ENCODE data around the gene PLAGL2.

PLAGL2 gene

DNA sequence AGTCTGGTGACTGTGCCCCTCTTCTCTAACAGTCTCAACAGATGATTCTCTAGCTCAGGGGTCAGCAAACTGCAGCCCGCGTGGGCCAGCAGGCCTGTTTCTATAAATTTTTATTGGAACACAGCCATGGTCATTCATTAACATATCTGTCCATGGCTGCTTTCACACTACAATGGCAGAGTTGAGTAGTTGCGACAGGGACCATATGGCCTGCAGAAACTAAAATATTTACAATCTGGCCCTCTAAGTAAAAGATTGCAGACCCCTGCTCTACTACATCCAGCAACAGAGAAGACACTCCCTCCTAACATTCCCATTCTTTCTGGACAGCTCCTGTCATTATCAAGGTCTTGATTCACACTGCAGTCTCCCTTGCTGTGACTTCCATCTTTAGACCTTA is 45.2 kb downstream of the PLAGL2 start:
- Mint-ChIP-seq H3K4me3 (no peak overlapping the region), H3K9me3 (no peaks in the 10 kb centered on the region), H3K36me3 (ENCODE audit: low read depth) (peaks cover 66% of the 10 kb centered on the region), H3K27me3 (ENCODE audit: low read depth, poor library complexity) (peaks cover 2% of the 10 kb centered on the region), H3K4me1 (peaks cover 10% of the 10 kb centered on the region), H3K27ac (peak overlapping the region; percentile 27)
- DNase-seq, result no peak
- TF ChIP-seq, protein P1, sequence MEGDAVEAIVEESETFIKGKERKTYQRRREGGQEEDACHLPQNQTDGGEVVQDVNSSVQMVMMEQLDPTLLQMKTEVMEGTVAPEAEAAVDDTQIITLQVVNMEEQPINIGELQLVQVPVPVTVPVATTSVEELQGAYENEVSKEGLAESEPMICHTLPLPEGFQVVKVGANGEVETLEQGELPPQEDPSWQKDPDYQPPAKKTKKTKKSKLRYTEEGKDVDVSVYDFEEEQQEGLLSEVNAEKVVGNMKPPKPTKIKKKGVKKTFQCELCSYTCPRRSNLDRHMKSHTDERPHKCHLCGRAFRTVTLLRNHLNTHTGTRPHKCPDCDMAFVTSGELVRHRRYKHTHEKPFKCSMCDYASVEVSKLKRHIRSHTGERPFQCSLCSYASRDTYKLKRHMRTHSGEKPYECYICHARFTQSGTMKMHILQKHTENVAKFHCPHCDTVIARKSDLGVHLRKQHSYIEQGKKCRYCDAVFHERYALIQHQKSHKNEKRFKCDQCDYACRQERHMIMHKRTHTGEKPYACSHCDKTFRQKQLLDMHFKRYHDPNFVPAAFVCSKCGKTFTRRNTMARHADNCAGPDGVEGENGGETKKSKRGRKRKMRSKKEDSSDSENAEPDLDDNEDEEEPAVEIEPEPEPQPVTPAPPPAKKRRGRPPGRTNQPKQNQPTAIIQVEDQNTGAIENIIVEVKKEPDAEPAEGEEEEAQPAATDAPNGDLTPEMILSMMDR (IDR thresholded peaks at IDR 0.05), result no peak

DNA sequence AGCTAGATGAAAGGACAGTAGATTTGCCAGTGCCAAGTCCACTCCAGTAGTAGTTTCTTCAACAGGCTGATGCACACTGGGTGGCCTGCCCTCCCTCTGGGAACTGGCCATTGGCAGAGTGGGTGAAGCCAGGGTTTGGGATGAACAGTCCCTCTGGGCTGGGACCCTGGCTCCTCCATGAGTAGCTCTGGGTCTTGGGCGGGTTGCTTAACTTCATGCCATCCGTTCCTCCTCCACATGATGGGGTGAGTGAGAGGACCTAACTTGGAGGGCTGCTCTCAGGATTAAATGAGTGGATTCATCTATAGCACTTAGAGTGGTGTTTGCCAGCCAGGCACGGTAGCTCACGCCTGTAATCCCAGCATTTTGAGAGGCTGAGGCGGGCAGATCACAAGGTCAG is 47.2 kb downstream of the PLAGL2 start:
- Mint-ChIP-seq H3K27ac (peak overlapping the region; percentile 70), H3K4me3 (no peak overlapping the region), H3K4me1 (peaks cover 12% of the 10 kb centered on the region), H3K27me3 (ENCODE audit: low read depth, poor library complexity) (peaks cover 6% of the 10 kb centered on the region), H3K36me3 (ENCODE audit: low read depth) (peaks cover 60% of the 10 kb centered on the region), H3K9me3 (no peaks in the 10 kb centered on the region)
- DNase-seq, result no peak
- TF ChIP-seq, protein P1 (IDR thresholded peaks at IDR 0.05), result no peak

DNA sequence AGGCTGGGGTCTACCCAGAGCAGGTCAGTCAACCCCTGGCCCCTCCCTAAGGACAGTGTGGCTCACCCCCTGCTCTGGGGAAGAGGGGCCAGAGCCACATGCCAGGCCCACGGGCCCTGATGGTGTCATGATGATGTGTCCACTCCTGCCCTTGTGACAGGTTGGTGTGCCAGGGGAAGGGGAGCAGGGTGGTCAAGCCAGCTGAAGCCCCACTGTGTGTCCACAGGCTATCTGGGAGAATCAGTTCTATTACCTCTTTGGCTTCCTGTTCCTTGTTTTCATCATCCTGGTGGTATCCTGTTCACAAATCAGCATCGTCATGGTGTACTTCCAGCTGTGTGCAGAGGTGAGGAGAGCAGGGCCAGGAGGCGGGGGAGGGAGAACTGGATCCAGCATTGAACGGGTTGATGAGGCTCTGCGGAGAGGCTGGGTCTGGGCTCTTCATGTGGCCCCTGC is 47.7 kb downstream of the PLAGL2 start:
- TF ChIP-seq, protein P1 (IDR thresholded peaks at IDR 0.05), result no peak
- Mint-ChIP-seq H3K9me3 (no peaks in the 10 kb centered on the region), H3K4me3 (no peak overlapping the region), H3K27ac (no peak overlapping the region), H3K27me3 (ENCODE audit: low read depth, poor library complexity) (peaks cover 6% of the 10 kb centered on the region), H3K4me1 (peaks cover 17% of the 10 kb centered on the region), H3K36me3 (ENCODE audit: low read depth) (peaks cover 64% of the 10 kb centered on the region)
- no peak for DNase-seq

DNA sequence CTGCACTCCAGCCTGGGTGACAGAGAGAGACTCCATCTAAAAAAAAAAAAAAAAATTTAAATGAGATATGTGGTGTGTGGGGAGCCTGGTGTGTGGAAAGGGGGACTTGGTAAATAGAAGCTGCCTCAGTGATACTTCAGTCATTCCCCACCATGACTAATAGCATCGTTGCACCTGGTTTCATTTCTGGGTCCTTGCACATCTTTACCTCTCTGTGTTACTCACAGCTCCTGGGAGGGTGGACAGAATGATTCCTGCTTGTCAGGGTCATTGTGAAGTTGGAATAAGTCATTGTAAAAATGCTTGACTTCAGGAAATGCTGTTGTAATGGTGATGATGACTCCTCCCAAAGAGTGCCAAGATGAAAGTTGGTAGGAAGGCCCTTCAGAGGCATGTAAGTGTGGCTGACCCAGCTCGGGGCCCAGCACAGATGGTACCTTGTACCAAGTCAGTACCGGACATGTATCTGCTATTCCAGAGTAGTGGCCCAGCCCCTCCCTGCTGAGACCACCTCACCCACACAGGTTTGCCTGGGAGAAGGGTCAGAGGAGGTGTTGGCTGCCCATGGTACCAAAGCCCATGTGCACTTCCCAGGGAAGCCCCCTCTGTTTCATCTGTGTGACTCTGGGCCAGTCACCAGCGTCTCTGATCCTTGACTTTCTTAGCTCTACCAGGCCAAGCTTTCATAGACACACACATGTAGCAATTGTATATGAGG is 48.4 kb downstream of the PLAGL2 start:
- H3K4me3 Mint-ChIP-seq, result no peak overlapping the region
- TF ChIP-seq, protein P1 (IDR thresholded peaks at IDR 0.05), result no peak
- H3K27me3 Mint-ChIP-seq (ENCODE audit: low read depth, poor library complexity), result peaks cover 6% of the 10 kb centered on the region
- H3K36me3 Mint-ChIP-seq (ENCODE audit: low read depth), result peaks cover 60% of the 10 kb centered on the region
- peaks cover 22% of the 10 kb centered on the region for H3K4me1 Mint-ChIP-seq
- H3K9me3 Mint-ChIP-seq, result no peaks in the 10 kb centered on the region
- no peak overlapping the region for H3K27ac Mint-ChIP-seq
- no peak for DNase-seq

DNA sequence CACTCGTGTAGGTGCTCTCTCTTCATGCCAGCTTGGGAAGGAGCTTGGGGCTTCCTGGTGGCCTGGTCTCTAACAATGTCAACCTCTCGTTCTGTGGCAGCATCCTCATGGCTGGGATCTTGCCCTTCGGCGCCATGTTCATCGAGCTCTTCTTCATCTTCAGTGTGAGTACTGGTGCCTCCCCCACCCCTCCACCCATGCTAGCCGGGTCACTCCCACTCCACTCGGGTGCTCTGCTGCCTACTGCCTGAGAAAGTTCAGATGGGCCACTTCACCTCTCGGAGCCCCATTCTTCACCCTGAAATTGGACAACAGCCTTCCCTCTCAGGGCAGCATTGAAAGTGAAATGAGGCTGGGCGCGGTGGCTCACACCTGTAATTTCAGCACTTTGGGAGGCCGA is 49.2 kb downstream of the PLAGL2 start:
- H3K4me3 Mint-ChIP-seq, result no peak overlapping the region
- DNase-seq, result no peak
- H3K4me1 Mint-ChIP-seq, result peaks cover 22% of the 10 kb centered on the region
- H3K27ac Mint-ChIP-seq, result no peak overlapping the region
- TF ChIP-seq, protein P1 (IDR thresholded peaks at IDR 0.05), result no peak
- peaks cover 67% of the 10 kb centered on the region for H3K36me3 Mint-ChIP-seq (ENCODE audit: low read depth)
- no peaks in the 10 kb centered on the region for H3K9me3 Mint-ChIP-seq
- peaks cover 5% of the 10 kb centered on the region for H3K27me3 Mint-ChIP-seq (ENCODE audit: low read depth, poor library complexity)

DNA sequence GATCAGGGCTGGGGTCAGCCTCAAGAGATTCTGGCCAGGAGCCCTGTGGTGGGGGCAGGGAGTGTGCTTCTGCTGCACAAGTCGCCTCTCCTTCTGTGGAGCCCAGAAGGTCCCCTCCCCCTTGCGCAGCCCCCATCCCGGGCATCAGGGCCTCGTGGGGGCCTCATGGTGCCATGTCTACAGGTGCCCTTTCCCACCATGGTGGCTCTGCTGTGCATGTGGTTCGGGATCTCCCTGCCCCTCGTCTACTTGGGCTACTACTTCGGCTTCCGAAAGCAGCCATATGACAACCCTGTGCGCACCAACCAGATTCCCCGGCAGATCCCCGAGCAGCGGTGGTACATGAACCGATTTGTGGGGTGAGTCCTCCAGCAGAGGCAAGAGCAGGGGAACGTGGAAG is 49.9 kb downstream of the PLAGL2 start:
- peaks cover 3% of the 10 kb centered on the region for H3K27me3 Mint-ChIP-seq (ENCODE audit: low read depth, poor library complexity)
- peaks cover 22% of the 10 kb centered on the region for H3K4me1 Mint-ChIP-seq
- no peaks in the 10 kb centered on the region for H3K9me3 Mint-ChIP-seq
- peaks cover 72% of the 10 kb centered on the region for H3K36me3 Mint-ChIP-seq (ENCODE audit: low read depth)
- H3K4me3 Mint-ChIP-seq, result no peak overlapping the region
- no peak for DNase-seq
- TF ChIP-seq, protein P1 (IDR thresholded peaks at IDR 0.05), result no peak
- H3K27ac Mint-ChIP-seq, result no peak overlapping the region
